ENCODE measurements around the gene NUDT16.

NUDT16 gene

GRCh38 chr3:131386429-131387165 is 5.0 kb downstream of the NUDT16 start:
- peak; percentile 9 for DNase-seq (ENCODE audit: low spot score)

DNA sequence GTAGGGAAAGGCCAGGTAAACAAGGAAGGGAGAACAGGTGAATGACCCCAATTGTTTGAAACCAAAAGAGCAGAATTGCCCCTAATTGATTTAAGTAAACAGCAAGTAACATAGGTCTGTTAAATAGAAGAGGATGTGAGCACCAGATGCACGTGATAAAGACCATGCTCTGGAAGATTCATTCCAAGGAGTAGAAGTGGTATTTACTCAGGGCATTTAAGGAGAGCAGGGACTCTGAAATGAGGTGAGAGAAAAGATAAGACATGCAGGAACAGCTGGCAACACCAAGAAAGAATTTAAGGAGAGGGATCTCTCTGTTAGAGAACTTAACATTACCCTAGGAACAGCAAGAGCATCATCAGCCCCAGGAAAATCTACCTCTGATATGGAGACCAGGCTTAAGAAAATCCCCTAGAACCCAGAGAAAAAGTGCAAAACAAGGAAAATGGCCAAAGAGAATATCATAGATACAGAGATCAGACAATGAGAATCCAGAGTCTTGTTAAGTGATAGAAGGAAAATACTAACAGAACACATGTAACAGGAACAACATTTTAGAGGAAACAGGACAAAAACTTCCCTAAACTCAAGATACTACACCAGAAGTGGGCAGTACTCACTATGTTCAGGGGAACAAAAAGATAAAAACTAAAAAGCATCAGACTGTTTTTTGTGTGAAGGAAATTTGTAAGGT is 6.4 kb downstream of the NUDT16 start:
- DNase-seq (ENCODE audit: low spot score), result no peak

- no peak for DNase-seq (ENCODE audit: low spot score)
Observed at GRCh38 chr3:131388490-131388799, 6.9 kb downstream of the NUDT16 start.

DNA sequence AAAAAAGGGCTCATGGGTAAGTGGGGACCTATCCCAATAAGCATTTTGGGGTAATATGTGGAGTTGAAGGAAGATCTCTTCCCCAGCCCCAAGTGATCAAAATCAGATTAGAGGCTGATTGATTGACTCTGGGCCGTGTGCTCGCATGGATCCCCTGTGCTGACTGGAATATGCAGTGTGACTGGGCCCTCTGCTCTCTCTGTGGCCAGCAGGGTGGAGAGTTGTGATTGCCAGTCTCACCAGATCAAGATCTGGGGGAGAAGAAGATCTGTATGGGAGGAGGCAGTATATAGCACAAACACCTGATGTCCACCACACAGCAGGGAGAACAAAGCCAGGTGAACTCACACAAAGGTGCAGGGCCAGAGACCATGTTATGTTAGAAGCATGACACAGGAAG is 8.8 kb downstream of the NUDT16 start:
- no peak for DNase-seq (ENCODE audit: low spot score)

GRCh38 chr3:131393051-131393450 is 11.5 kb downstream of the NUDT16 start:
- DNase-seq (ENCODE audit: low spot score), result peak; percentile 12

DNA sequence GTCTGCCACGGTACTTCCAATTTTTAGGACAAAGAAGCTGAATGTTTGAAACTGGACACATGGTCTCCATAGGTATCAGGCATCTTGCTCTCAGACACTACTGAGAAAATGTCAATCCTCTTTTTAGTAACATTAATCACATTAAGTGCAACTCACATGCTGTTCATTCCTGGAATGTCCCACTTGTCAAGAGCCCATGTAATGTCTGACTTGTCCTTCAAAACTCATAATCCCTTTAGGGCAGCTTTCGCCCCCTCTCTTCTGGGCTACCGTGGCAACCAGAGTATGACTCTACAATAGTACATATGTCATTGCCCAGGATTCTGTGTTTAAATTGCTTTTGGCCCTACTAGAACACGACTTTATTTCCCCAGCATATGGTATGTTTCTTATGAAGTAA is 12.3 kb downstream of the NUDT16 start:
- no peak for DNase-seq (ENCODE audit: low spot score)

- DNase-seq (ENCODE audit: low spot score), result no peak
Observed at GRCh38 chr3:131394400-131394799, 12.8 kb downstream of the NUDT16 start.

GRCh38 chr3:131396170-131396569 is 14.6 kb downstream of the NUDT16 start:
- DNase-seq (ENCODE audit: low spot score), result peak; percentile 10

DNA sequence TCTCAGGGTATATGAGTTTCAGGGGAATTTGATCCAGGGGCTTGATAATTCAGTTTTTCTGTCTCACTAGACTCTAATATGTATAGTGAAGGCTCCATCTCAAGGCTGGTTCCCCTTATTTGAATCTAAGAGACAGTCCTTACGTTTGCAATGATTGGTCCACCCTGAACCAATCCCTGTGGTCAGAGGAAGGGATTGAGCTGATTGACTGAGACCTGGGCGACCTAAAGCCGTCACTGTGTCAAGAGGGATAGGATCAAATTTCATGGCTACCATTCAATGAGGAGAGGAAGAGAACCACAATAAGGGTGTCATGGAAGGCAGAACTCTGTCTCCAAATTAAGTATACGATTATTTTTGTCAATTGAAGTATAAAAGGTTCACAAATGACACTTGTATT is 16.3 kb downstream of the NUDT16 start:
- no peak for DNase-seq (ENCODE audit: low spot score)

DNA sequence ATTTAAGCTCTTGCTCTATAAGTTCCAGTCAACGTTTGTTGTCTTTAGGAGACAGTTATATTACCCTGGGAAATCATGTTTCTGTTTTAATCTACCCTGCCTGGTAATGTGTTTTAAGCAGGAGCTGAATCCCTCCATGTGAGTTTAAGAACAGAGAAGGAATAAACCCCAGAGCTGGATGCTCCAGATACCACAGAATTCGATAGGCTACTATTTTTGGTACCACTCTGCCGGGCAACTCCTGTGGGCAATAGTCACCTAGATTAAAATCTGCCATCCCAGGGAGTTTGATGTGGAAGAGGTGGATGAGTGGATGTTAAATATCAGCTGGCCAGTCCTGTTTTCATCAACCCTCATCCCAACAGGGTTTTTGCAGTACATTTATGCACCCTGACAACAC is 20.4 kb downstream of the NUDT16 start:
- no peak for DNase-seq (ENCODE audit: low spot score)

DNA sequence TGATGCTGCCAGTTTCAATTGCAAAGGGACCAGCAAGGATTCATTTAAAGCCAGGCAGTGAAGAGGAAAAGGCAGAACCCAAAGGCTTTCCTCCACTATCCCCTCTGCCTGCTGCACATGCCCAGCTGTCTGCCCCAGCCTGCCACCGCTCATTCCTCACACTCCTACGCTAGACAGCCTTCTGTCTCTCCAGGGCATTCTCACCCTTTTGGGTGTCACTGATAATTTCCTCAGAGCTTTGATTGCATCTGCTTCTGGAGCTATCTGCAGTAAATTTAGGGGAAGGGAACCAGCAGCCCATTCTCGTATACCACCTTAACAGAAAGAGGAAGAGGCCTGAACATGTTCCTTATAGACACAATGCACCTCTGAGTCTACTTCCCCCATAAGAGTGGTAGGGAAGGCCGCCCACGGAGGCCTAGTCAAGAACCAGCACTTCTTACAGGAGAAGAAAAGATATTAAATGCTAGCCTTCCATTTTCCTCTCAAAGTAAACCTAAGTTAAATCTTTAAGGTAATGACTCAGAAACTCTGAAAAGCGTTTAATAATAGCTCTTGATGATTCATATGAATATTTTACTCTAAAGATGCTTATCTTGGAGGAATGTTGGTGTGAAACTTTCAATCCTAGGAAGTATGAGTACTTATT is 20.9 kb downstream of the NUDT16 start:
- DNase-seq (ENCODE audit: low spot score), result peak; percentile 31

- DNase-seq (ENCODE audit: low spot score), result no peak
Observed at GRCh38 chr3:131403216-131403895, 21.8 kb downstream of the NUDT16 start.

DNA sequence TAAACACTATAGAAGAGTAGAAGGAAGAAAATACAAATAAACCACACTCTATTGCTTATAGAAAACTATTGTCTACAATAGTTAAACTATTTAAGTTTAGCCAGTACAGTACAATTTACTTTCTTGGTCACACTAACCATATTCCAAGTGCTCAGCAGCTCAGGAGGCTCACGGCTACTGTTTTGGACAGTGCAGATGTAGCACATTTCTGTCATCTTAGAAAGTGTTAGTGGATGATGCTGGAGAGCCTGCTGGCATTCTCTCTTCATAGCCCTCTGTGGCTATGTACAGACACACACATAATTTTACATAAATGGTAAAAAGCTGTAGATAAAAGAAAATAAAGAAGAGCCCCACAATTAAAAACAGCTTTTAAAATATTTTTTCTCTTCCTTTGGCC is 23.8 kb downstream of the NUDT16 start:
- DNase-seq (ENCODE audit: low spot score), result no peak

DNA sequence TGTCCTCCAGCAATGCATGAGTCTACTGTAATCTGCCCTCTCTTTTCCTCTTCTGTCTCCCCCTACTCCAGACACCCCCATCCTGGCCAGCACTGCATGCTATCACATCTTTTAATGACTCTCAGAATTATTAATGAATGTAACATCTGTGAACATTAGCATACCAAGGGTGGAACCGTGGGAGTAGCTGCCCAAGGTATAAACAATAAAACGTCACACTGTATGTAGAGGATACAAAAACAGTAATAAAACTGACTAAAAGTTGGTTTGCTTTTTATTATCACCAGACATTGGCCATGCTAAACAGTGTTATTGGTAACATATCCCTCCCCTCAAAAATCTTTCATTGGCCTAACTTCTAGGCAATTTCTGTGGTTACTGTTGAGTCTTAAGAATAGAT is 24.7 kb downstream of the NUDT16 start:
- no peak for DNase-seq (ENCODE audit: low spot score)

- no peak for DNase-seq (ENCODE audit: low spot score)
Observed at GRCh38 chr3:131417751-131418150, 36.2 kb downstream of the NUDT16 start.

GRCh38 chr3:131421301-131421700 is 39.7 kb downstream of the NUDT16 start:
- DNase-seq (ENCODE audit: low spot score), result no peak

DNA sequence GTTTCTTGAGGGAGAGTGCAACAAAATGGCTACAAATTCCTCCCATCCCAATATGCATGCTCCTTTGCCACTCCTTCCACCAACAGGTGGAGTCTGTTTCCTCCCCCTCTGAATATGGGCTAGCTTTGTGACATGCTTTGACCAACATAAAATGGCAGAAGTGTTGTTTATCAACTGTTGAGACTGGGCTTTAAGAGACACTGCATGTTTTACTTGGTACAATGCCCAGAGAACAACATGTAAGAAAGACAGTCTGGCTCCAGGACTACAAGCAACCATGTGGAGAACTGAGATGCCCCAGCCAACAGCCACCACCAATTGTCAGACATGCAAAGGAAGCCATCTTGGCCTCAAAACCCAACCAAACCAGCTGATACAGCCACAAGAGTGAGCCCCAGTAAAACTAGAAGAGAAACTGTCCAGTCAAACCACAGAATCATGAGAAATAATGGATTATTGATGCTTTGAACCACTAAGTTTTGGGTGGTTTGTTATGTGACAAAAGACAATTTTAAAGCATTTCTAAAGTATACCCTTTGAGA is 40.5 kb downstream of the NUDT16 start:
- no peak for DNase-seq (ENCODE audit: low spot score)

- no peak for DNase-seq (ENCODE audit: low spot score)
Observed at GRCh38 chr3:131427226-131427625, 45.7 kb downstream of the NUDT16 start.

DNA sequence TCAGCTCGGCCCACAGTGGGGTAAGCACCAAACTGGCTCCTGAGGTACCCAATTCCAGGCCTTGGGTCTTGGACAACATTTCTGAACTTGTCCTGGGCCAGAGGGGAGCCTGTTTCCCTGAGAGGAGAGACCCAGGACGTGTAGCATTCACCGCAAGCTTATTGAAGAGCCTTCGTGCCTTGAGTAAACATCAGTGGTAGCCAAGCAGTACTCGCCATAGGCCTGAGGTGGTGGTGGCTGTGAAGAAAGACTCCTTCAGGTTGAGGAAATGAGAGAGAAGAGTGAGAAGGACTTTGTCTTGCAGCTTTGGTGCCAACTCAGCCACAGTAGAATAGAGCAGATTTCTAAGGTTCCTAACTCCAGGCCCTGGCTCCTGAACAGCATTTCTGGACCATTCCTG is 50.2 kb downstream of the NUDT16 start:
- no peak for DNase-seq (ENCODE audit: low spot score)

- no peak for DNase-seq (ENCODE audit: low spot score)
Observed at GRCh38 chr3:131432441-131432840, 50.9 kb downstream of the NUDT16 start.

DNA sequence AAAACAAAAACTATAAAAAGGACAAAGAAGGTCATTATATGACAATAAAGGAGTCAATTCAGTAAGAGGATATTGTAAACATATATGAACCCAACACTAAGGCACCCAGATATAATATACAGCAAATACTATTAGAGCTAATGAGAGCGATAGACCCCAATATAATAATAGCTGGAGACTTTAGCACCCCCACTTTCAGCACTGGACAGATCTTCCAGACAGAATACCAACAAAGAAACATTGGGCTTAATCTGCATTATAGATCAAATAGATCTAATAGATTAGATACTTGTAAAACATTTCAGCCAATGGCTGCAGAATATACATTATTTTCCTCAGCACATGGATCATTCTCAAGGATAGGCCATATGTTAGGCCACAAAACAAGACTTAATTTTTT is 53.4 kb downstream of the NUDT16 start:
- no peak for DNase-seq (ENCODE audit: low spot score)

Data from AG08395 (cell line).